WTC11 (cell line): ENCODE data around the gene CTNNA3. TPM values are rescaled to one million over a fixed set of nuclear protein-coding genes. Genes with fewer than 3 reads are reported as not detected.

Experiments used
- ATAC-seq: fragments of 200-7000 bp; cut with Tn5 transposase; 2 replicates; pipeline ENCODE4 v1.10.0; 2021; ENCODE audit warnings: mild to moderate bottlenecking, moderate library complexity
- CTCF ChIA-PET: fragments of 300-600 bp; sonication (Branson Sonifier 250); formaldehyde crosslinking; loops from one replicate; lab custom pipeline; 2021; ENCODE audit warnings: antibody characterized with exemption; lab: Charles Lee
- POLR2A ChIA-PET: fragments of 350-600 bp; sonication (Branson Sonifier 250); formaldehyde crosslinking; loops from one replicate; lab custom pipeline; 2021; ENCODE audit warnings: antibody characterized with exemption; lab: Charles Lee
- DNase-seq: peaks from one replicate; pipeline ENCODE4 v3.0.0; 2021; ENCODE audit warnings: low spot score
- H3K27ac Mint-ChIP-seq: 2 replicates; pipeline ENCODE4 v1.8.0; 2021; ENCODE audit warnings: mixed read lengths
- H3K27me3 Mint-ChIP-seq: 2 replicates; pipeline ENCODE4 v1.8.0; 2021; ENCODE audit warnings: low read depth, mild to moderate bottlenecking, moderate library complexity, mixed read lengths
- H3K36me3 Mint-ChIP-seq: 2 replicates; pipeline ENCODE4 v1.8.0; 2021; ENCODE audit warnings: mixed read lengths
- H3K4me1 Mint-ChIP-seq: 2 replicates; pipeline ENCODE4 v1.8.0; 2022; ENCODE audit warnings: mixed read lengths
- H3K4me3 Mint-ChIP-seq: 2 replicates; pipeline ENCODE4 v1.8.0; 2021; ENCODE audit warnings: mild to moderate bottlenecking, moderate library complexity, mixed read lengths
- H3K9me3 Mint-ChIP-seq: 2 replicates; pipeline ENCODE4 v1.8.0; 2021; ENCODE audit warnings: mixed read lengths
- CBFB ChIP-seq: sonication (generic); formaldehyde crosslinking; IDR thresholded peaks from 2 replicates; pipeline ENCODE4 v1.8.1; 2022; ENCODE audit warnings: mild to moderate bottlenecking, low read depth, missing genetic modification reagents
- EMX1 ChIP-seq: fragments of 250-450 bp; sonication (Bioruptor Pico); IDR thresholded peaks from 2 replicates; pipeline ENCODE4 v1.8.0; 2021; ENCODE audit warnings: mild to moderate bottlenecking
- FOXJ3 ChIP-seq: sonication (generic); formaldehyde crosslinking; IDR thresholded peaks from 2 replicates; pipeline ENCODE4 v1.9.0; 2021; ENCODE audit warnings: missing genetic modification reagents, mild to moderate bottlenecking, borderline replicate concordance
- NFE2L1 ChIP-seq: sonication (generic); formaldehyde crosslinking; IDR thresholded peaks from 2 replicates; pipeline ENCODE4 v1.8.1; 2023; ENCODE audit warnings: missing genetic modification reagents
- SOX15 ChIP-seq: fragments of 250-450 bp; sonication (Bioruptor Pico); IDR thresholded peaks from 2 replicates; pipeline ENCODE4 v1.9.0; 2021; ENCODE audit warnings: mild to moderate bottlenecking
- TEAD1 ChIP-seq: sonication (generic); formaldehyde crosslinking; IDR thresholded peaks from 2 replicates; pipeline ENCODE4 v1.8.0; 2022; ENCODE audit warnings: mild to moderate bottlenecking, missing genetic modification reagents
- TEAD4 ChIP-seq: sonication (generic); formaldehyde crosslinking; IDR thresholded peaks from 2 replicates; pipeline ENCODE4 v1.8.0; 2022; ENCODE audit warnings: mild to moderate bottlenecking, missing genetic modification reagents
- ZBTB21 ChIP-seq: sonication (generic); formaldehyde crosslinking; IDR thresholded peaks from 2 replicates; pipeline ENCODE4 v1.8.1; 2023; ENCODE audit warnings: mild to moderate bottlenecking, missing genetic modification reagents, borderline replicate concordance
- ZNF138 ChIP-seq: sonication (generic); formaldehyde crosslinking; conservative IDR thresholded peaks from 2 replicates; pipeline ENCODE4 v1.8.1; 2022; ENCODE audit warnings: mild to moderate bottlenecking, moderate library complexity, missing genetic modification reagents
- ZNF232 ChIP-seq: sonication (generic); formaldehyde crosslinking; IDR thresholded peaks from 2 replicates; pipeline ENCODE4 v1.8.0; 2022; ENCODE audit warnings: mild to moderate bottlenecking, missing genetic modification reagents
- ZNF263 ChIP-seq: sonication (generic); formaldehyde crosslinking; IDR thresholded peaks from 2 replicates; pipeline ENCODE4 v1.8.1; 2022; ENCODE audit warnings: low read depth, mild to moderate bottlenecking, moderate library complexity, missing genetic modification reagents
- ZNF317 ChIP-seq: sonication (generic); formaldehyde crosslinking; IDR thresholded peaks from 2 replicates; pipeline ENCODE4 v1.8.1; 2023; ENCODE audit warnings: low read depth, mild to moderate bottlenecking, moderate library complexity, missing genetic modification reagents, borderline replicate concordance
- ZNF396 ChIP-seq: fragments of 250-450 bp; sonication (Bioruptor Pico); IDR thresholded peaks from 2 replicates; pipeline ENCODE4 v1.8.0; 2021; ENCODE audit warnings: mild to moderate bottlenecking, moderate library complexity, borderline replicate concordance
- ZNF423 ChIP-seq: fragments of 250-450 bp; sonication (Bioruptor Pico); IDR thresholded peaks from 2 replicates; pipeline ENCODE4 v2.1.2; 2022; ENCODE audit warnings: mild to moderate bottlenecking, moderate library complexity
- total RNA-seq: library from RNA; stranded (reverse); gene quantifications from 3 replicates; pipeline ENCODE4 v1.2.3, GENCODE V29; 2021
- TF ChIP-seq, protein P1 (sequence below): sonication (generic); formaldehyde crosslinking; conservative IDR thresholded peaks from 2 replicates; pipeline ENCODE4 v1.8.1; 2023; ENCODE audit warnings: mild to moderate bottlenecking, low read depth, missing genetic modification reagents, moderate library complexity
- TF ChIP-seq, protein P2 (sequence below): sonication (generic); formaldehyde crosslinking; IDR thresholded peaks from 2 replicates; pipeline ENCODE4 v1.8.1; 2022; ENCODE audit warnings: low read depth, missing genetic modification reagents, borderline replicate concordance
- TF ChIP-seq, protein P3 (sequence below): fragments of 250-450 bp; sonication (Bioruptor Pico); IDR thresholded peaks from 2 replicates; pipeline ENCODE4 v1.9.0; 2021; ENCODE audit warnings: moderate library complexity, mild to moderate bottlenecking, inconsistent platforms, borderline replicate concordance
- TF ChIP-seq, protein P4 (sequence below): fragments of 250-450 bp; sonication (Bioruptor Pico); IDR thresholded peaks from 2 replicates; pipeline ENCODE4 v1.9.0; 2021; ENCODE audit warnings: mild to moderate bottlenecking
- TF ChIP-seq, protein P5 (sequence below): sonication (generic); formaldehyde crosslinking; IDR thresholded peaks from 2 replicates; pipeline ENCODE4 v1.8.1; 2023; ENCODE audit warnings: mild to moderate bottlenecking, missing genetic modification reagents, moderate library complexity
- TF ChIP-seq, protein P6 (sequence below): sonication (generic); formaldehyde crosslinking; IDR thresholded peaks from 2 replicates; pipeline ENCODE4 v1.8.1; 2022; ENCODE audit warnings: low read depth, mild to moderate bottlenecking, moderate library complexity, missing genetic modification reagents, borderline replicate concordance

Gene CTNNA3
- total RNA-seq, 1 experiment from 2014 or later = 6.1 TPM

DNA sequence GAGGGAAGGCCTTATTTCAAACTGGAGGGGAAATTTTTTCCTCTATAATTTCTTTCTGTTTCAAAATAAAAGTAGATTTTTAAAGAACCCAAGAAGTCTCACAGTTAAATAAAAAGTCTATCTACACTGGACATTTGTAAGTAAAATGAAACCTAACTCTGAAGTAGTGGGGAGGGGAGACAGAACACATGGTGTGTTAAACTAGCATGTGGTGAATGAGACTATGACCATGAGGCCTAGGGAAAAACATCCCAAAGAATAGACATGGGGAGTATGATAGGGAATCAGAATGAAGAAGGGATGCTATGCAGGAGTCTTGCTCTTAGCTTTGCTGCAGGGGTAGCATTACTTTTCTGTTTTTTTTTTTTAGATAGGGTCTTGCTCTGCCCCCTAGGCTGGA is 1831.5 kb downstream of the CTNNA3 start (continued):
- TF ChIP-seq, protein P1, sequence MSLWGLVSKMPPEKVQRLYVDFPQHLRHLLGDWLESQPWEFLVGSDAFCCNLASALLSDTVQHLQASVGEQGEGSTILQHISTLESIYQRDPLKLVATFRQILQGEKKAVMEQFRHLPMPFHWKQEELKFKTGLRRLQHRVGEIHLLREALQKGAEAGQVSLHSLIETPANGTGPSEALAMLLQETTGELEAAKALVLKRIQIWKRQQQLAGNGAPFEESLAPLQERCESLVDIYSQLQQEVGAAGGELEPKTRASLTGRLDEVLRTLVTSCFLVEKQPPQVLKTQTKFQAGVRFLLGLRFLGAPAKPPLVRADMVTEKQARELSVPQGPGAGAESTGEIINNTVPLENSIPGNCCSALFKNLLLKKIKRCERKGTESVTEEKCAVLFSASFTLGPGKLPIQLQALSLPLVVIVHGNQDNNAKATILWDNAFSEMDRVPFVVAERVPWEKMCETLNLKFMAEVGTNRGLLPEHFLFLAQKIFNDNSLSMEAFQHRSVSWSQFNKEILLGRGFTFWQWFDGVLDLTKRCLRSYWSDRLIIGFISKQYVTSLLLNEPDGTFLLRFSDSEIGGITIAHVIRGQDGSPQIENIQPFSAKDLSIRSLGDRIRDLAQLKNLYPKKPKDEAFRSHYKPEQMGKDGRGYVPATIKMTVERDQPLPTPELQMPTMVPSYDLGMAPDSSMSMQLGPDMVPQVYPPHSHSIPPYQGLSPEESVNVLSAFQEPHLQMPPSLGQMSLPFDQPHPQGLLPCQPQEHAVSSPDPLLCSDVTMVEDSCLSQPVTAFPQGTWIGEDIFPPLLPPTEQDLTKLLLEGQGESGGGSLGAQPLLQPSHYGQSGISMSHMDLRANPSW = no peak
- TF ChIP-seq ZBTB21 (CRISPR knock-in tag) (no peak), TEAD4 (CRISPR knock-in tag) (no peak), NFE2L1 (CRISPR knock-in tag) (no peak), CBFB (CRISPR knock-in tag) (no peak), ZNF423 (no peak), FOXJ3 (CRISPR knock-in tag) (no peak), ZNF317 (CRISPR knock-in tag) (no peak), TEAD1 (CRISPR knock-in tag) (no peak)
- TF ChIP-seq, protein P2, sequence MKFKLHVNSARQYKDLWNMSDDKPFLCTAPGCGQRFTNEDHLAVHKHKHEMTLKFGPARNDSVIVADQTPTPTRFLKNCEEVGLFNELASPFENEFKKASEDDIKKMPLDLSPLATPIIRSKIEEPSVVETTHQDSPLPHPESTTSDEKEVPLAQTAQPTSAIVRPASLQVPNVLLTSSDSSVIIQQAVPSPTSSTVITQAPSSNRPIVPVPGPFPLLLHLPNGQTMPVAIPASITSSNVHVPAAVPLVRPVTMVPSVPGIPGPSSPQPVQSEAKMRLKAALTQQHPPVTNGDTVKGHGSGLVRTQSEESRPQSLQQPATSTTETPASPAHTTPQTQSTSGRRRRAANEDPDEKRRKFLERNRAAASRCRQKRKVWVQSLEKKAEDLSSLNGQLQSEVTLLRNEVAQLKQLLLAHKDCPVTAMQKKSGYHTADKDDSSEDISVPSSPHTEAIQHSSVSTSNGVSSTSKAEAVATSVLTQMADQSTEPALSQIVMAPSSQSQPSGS (CRISPR knock-in tag) = no peak
- TF ChIP-seq, all 79 proteins: peak for 0

DNA sequence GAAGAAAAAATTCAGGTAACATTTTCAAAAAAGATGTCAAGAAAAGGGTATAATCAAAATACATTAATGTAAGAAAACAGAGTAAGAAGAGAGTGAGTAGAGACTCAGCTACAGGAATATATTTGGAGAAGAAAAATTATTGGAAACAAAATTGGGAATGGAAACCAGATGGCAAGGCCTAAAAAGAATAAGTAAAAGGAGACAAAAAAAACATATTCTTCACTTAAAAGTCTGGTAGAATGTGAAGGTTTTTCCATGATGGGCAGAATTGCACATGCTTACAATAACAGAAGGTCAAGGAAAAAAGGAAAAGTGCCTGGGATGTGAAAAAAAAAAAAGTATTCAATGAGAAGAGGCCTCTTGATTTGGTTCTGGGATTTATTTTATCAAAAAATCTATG is 1832.0 kb downstream of the CTNNA3 start:
- no peaks in the 10 kb centered on the region for H3K9me3 Mint-ChIP-seq
- no peaks in the 10 kb centered on the region for H3K27me3 Mint-ChIP-seq
- ATAC-seq (no peak), DNase-seq (no peak)
- no peaks in the 10 kb centered on the region for H3K36me3 Mint-ChIP-seq
- ChIA-PET CTCF (no interaction called here), POLR2A (no interaction called here)
- H3K4me1 Mint-ChIP-seq = 0 out of 2 replicates have a peak, but pooled peaks cover 3% of the 10 kb centered on the region
- no peak overlapping the region for H3K4me3 Mint-ChIP-seq
- no peak overlapping the region for H3K27ac Mint-ChIP-seq
- TF ChIP-seq, protein P3, sequence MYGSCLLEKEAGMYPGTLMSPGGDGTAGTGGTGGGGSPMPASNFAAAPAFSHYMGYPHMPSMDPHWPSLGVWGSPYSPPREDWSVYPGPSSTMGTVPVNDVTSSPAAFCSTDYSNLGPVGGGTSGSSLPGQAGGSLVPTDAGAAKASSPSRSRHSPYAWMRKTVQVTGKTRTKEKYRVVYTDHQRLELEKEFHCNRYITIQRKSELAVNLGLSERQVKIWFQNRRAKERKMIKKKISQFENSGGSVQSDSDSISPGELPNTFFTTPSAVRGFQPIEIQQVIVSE (CRISPR knock-in tag) = no peak
- TF ChIP-seq ZNF263 (CRISPR knock-in tag) (no peak), ZNF396 (CRISPR knock-in tag) (no peak), SOX15 (CRISPR knock-in tag) (no peak), EMX1 (CRISPR knock-in tag) (no peak), ZNF232 (CRISPR knock-in tag) (no peak), ZNF138 (CRISPR knock-in tag) (no peak)
- TF ChIP-seq, protein P4, sequence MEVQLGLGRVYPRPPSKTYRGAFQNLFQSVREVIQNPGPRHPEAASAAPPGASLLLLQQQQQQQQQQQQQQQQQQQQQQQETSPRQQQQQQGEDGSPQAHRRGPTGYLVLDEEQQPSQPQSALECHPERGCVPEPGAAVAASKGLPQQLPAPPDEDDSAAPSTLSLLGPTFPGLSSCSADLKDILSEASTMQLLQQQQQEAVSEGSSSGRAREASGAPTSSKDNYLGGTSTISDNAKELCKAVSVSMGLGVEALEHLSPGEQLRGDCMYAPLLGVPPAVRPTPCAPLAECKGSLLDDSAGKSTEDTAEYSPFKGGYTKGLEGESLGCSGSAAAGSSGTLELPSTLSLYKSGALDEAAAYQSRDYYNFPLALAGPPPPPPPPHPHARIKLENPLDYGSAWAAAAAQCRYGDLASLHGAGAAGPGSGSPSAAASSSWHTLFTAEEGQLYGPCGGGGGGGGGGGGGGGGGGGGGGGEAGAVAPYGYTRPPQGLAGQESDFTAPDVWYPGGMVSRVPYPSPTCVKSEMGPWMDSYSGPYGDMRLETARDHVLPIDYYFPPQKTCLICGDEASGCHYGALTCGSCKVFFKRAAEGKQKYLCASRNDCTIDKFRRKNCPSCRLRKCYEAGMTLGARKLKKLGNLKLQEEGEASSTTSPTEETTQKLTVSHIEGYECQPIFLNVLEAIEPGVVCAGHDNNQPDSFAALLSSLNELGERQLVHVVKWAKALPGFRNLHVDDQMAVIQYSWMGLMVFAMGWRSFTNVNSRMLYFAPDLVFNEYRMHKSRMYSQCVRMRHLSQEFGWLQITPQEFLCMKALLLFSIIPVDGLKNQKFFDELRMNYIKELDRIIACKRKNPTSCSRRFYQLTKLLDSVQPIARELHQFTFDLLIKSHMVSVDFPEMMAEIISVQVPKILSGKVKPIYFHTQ = no peak
- TF ChIP-seq, protein P5, sequence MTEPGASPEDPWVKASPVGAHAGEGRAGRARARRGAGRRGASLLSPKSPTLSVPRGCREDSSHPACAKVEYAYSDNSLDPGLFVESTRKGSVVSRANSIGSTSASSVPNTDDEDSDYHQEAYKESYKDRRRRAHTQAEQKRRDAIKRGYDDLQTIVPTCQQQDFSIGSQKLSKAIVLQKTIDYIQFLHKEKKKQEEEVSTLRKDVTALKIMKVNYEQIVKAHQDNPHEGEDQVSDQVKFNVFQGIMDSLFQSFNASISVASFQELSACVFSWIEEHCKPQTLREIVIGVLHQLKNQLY (CRISPR knock-in tag) = no peak
- TF ChIP-seq, protein P2 (CRISPR knock-in tag) = no peak
- TF ChIP-seq, protein P6, sequence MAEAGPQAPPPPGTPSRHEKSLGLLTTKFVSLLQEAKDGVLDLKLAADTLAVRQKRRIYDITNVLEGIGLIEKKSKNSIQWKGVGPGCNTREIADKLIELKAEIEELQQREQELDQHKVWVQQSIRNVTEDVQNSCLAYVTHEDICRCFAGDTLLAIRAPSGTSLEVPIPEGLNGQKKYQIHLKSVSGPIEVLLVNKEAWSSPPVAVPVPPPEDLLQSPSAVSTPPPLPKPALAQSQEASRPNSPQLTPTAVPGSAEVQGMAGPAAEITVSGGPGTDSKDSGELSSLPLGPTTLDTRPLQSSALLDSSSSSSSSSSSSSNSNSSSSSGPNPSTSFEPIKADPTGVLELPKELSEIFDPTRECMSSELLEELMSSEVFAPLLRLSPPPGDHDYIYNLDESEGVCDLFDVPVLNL (CRISPR knock-in tag) = no peak
- TF ChIP-seq, protein P1 = no peak
